Neural progenitor cell (in vitro differentiated cells): ENCODE measurements around the gene SHLD2.
"Not testable (repeated sequence)": the region's sequence is repeated elsewhere in the genome, so short reads cannot be mapped to it uniquely, and the experiment has no call there.

ENCODE experiments used
- CTCF ChIP-seq: fragments of 200-600 bp; sonication (generic); IDR thresholded peaks from 2 replicates; pipeline ENCODE4 v1.5.1; 2017; ENCODE audit warnings: antibody characterized with exemption, mild to moderate bottlenecking
- EZH2phosphoT487 ChIP-seq: fragments of 200-600 bp; sonication (generic); IDR thresholded peaks from 2 replicates; pipeline ENCODE4 v1.6.1; 2017; ENCODE audit warnings: antibody characterized with exemption

GRCh38 chr10:87213150-87213765, 118.3 kb downstream of the SHLD2 start:
- TF ChIP-seq EZH2phosphoT487, CTCF: not testable (repeated sequence)
